Right lobe of liver (tissue), 4 donors: Measurements from ENCODE around the gene RPS6KA5.

Experiments used
- CTCF ChIP-seq, 4 donors: fragments of 200-600 bp in 3 of 4; fragments of 450-650 bp in 1 of 4; IDR thresholded peaks; one replicate each; pipeline versions ENCODE4 v1.5.1 to v1.8.0; 2016 to 2022; ENCODE audit warnings: antibody characterized with exemption in 4 of 4, mild to moderate bottlenecking in 2 of 4
- POLR2A ChIP-seq: fragments of 450-650 bp; IDR thresholded peaks from one replicate; pipeline ENCODE4 v1.6.1; 2017; ENCODE audit warnings: antibody characterized with exemption, mild to moderate bottlenecking
- donor health status: DM: no; HTN: no; CAD: no.
- donor health status: DM: no; HTN: no; CAD: no.
- donor health status: DM: no; HTN: yes; CAD: no.

GRCh38 chr14:91108941-91109611 lies 48.6 kb upstream of the RPS6KA5 start:
- TF ChIP-seq CTCF (IDR thresholded peaks at IDR 0.05), result no peak
- TF ChIP-seq POLR2A, result no peak
